ENCODE measurements around the gene TRIM33. TPM values are rescaled to one million over a fixed set of nuclear protein-coding genes. Genes with fewer than 3 reads are reported as not detected.

The TRIM33 gene
- total RNA-seq, 2 donors from 2014 or later = 27.5 to 32.3 TPM

- H3K9me3 ChIP-seq = no peaks in the 10 kb centered on the region
- WGBS, 2 donors = 71 to 86% methylated on average over 1 of the region's 1 CpG
- H3K27me3 ChIP-seq = no peaks in the 10 kb centered on the region
- no peak overlapping the region for H3K27ac ChIP-seq
- intact Hi-C loops (cut with DNase I) = no loop called here
- peaks cover under 1% of the 10 kb centered on the region for H3K4me1 ChIP-seq
- DNase-seq = no peak
- TF ChIP-seq CTCF (IDR thresholded peaks at IDR 0.05) (no peak), POLR2A (IDR thresholded peaks at IDR 0.05) (no peak)
- no peaks in the 10 kb centered on the region for H3K36me3 ChIP-seq (replicated peaks in 1 of 2; ENCODE audit: insufficient read depth in 1 of 2, low read depth in 2 of 2)
- no peak for ATAC-seq
- no peak overlapping the region for H3K4me3 ChIP-seq
These were observed 24.4 kb upstream of the TRIM33 start for GRCh38 chr1:114535401-114535800.

- WGBS, 2 donors = 38 to 50% methylated on average over 1 of the region's 1 CpG
- intact Hi-C loops (cut with DNase I) = no loop called here
- Histone ChIP-seq H3K27ac (no peak overlapping the region), H3K4me3 (no peak overlapping the region), H3K4me1 (no peaks in the 10 kb centered on the region), H3K9me3 (no peaks in the 10 kb centered on the region), H3K36me3 (replicated peaks in 1 of 2; ENCODE audit: insufficient read depth in 1 of 2, low read depth in 2 of 2) (no peaks in the 10 kb centered on the region), H3K27me3 (no peaks in the 10 kb centered on the region)
- ATAC-seq (no peak), DNase-seq (no peak)
- TF ChIP-seq POLR2A (IDR thresholded peaks at IDR 0.05) = no peak
- TF ChIP-seq CTCF (IDR thresholded peaks at IDR 0.05) = no peak
These were observed 20.1 kb upstream of the TRIM33 start for GRCh38 chr1:114531094-114531493.

GRCh38 chr1:114530224-114530623 lies 19.2 kb upstream of the TRIM33 start:
- H3K27ac ChIP-seq = no peak overlapping the region

GRCh38 chr1:114524944-114525343 lies 13.9 kb upstream of the TRIM33 start:
- no peaks in the 10 kb centered on the region for H3K27me3 ChIP-seq
- intact Hi-C loops (cut with DNase I) = no loop called here
- TF ChIP-seq POLR2A (IDR thresholded peaks at IDR 0.05) (no peak), CTCF (IDR thresholded peaks at IDR 0.05) (no peak)
- ATAC-seq (no peak), DNase-seq (no peak)
- H3K4me1 ChIP-seq = no peaks in the 10 kb centered on the region
- H3K9me3 ChIP-seq = no peaks in the 10 kb centered on the region
- H3K36me3 ChIP-seq (replicated peaks in 1 of 2; ENCODE audit: insufficient read depth in 1 of 2, low read depth in 2 of 2) = no peaks in the 10 kb centered on the region
- no peak overlapping the region for H3K27ac ChIP-seq
- H3K4me3 ChIP-seq = no peak overlapping the region

More at GRCh38 chr1:114530224-114530623, 19.2 kb upstream of the TRIM33 start:
- Histone ChIP-seq H3K36me3 (replicated peaks in 1 of 2; ENCODE audit: insufficient read depth in 1 of 2, low read depth in 2 of 2) (no peaks in the 10 kb centered on the region), H3K4me3 (no peak overlapping the region), H3K27me3 (no peaks in the 10 kb centered on the region), H3K4me1 (no peaks in the 10 kb centered on the region), H3K9me3 (no peaks in the 10 kb centered on the region)
- TF ChIP-seq CTCF (IDR thresholded peaks at IDR 0.05) (no peak), POLR2A (IDR thresholded peaks at IDR 0.05) (no peak)
- intact Hi-C loops (cut with DNase I) = no loop called here
- no peak for DNase-seq
- 80 to 90% methylated on average over 2 of the region's 2 CpGs for WGBS, 2 donors
- no peak for ATAC-seq

GRCh38 chr1:114522264-114522575 lies 11.2 kb upstream of the TRIM33 start:
- H3K27me3 ChIP-seq = peaks cover 0 to 3% of the 10 kb centered on the region in 2 donors
- no peak overlapping the region for H3K27ac ChIP-seq
- no peaks in the 10 kb centered on the region for H3K36me3 ChIP-seq (replicated peaks in 1 of 2; ENCODE audit: insufficient read depth in 1 of 2, low read depth in 2 of 2)
- no peaks in the 10 kb centered on the region for H3K4me1 ChIP-seq
- no peak for TF ChIP-seq CTCF (IDR thresholded peaks at IDR 0.05)
- H3K4me3 ChIP-seq = no peak overlapping the region
- intact Hi-C loops (cut with DNase I) = no loop called here
- 81 to 93% methylated on average over 2 of the region's 2 CpGs for WGBS, 2 donors
- no peaks in the 10 kb centered on the region for H3K9me3 ChIP-seq
- ATAC-seq (no peak), DNase-seq (no peak)

All from body of pancreas (tissue), 4 donors.